ENCODE results near the gene NOS1AP. TPM values are rescaled to one million over a fixed set of nuclear protein-coding genes. Genes with fewer than 3 reads are reported as not detected.
"Not testable (repeated sequence)": the region's sequence is repeated elsewhere in the genome, so short reads cannot be mapped to it uniquely, and the experiment has no call there.

NOS1AP gene
- total RNA-seq, 1 experiment from 2014 or later, result 2.4 TPM

DNA sequence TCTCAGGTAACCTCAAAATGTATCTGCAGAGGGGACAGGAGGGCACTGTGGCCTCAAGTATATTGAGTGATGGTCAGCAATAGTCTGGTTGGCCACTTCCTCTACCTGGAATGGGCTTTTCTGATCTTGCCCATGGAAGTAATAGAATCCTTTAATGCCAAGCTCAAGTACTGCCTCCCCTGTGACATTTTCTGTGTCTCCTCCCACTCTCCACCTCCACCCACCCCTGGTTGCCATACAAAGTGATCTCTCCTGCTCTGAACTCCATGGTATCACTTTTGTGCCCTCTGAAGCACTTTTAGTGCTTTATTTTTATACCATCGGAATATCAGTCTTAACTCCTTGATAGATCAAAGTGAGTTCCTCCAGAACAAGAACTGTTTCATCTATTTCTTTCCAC is 9.2 kb upstream of the NOS1AP start:
- DNase-seq (ENCODE audit: unreplicated experiment), result no peak
- intact Hi-C loops (cut with micrococcal nuclease), result no loop called here
- peaks cover 7% of the 10 kb centered on the region for H3K4me1 Mint-ChIP-seq (ENCODE audit: insufficient read depth, unreplicated experiment)
- no peaks in the 10 kb centered on the region for H3K9me3 Mint-ChIP-seq (ENCODE audit: unreplicated experiment)
- ChIA-PET POLR2A (no interaction called here), CTCF (interaction anchor here (0.6 to 1.6 kb wide), 9 partner anchors 8 to 539 kb away, joined by 3 to 7 read pairs (median 3); no protein-coding TSS in a partner anchor)
- no peaks in the 10 kb centered on the region for H3K27me3 Mint-ChIP-seq (ENCODE audit: insufficient read depth, unreplicated experiment)
- no peaks in the 10 kb centered on the region for H3K36me3 Mint-ChIP-seq (ENCODE audit: insufficient read depth, unreplicated experiment)
- TF ChIP-seq, protein P1, sequence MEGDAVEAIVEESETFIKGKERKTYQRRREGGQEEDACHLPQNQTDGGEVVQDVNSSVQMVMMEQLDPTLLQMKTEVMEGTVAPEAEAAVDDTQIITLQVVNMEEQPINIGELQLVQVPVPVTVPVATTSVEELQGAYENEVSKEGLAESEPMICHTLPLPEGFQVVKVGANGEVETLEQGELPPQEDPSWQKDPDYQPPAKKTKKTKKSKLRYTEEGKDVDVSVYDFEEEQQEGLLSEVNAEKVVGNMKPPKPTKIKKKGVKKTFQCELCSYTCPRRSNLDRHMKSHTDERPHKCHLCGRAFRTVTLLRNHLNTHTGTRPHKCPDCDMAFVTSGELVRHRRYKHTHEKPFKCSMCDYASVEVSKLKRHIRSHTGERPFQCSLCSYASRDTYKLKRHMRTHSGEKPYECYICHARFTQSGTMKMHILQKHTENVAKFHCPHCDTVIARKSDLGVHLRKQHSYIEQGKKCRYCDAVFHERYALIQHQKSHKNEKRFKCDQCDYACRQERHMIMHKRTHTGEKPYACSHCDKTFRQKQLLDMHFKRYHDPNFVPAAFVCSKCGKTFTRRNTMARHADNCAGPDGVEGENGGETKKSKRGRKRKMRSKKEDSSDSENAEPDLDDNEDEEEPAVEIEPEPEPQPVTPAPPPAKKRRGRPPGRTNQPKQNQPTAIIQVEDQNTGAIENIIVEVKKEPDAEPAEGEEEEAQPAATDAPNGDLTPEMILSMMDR (IDR thresholded peaks at IDR 0.05; ENCODE audit: unreplicated experiment), result no peak
- no TSS peak for BruUV-seq (replicated peaks)
- H3K27ac Mint-ChIP-seq (ENCODE audit: low read depth, unreplicated experiment), result no peak overlapping the region
- H3K4me3 Mint-ChIP-seq (ENCODE audit: unreplicated experiment), result no peak overlapping the region

DNA sequence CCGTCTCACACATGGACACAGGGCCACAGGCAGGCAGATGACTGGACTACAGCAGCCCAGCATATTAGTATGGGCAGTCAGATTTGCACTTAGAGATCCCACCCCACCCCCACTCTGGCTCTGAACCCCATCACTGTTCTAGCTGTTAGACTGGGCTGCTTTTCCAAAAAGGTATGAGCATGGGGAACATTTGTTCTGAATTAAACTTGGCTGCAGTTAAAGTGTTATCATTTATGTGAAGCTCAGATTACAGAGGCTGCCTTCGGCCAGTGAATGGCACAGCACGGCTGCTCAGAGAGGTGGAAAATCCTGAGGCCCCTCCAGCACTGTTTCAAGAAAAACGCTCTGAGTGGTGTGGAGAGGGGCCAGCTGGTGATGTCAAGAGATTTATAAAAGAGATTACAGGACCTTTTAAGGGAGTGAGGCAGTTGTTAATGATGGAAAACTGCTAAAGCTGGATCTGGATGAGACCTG is 6.9 kb upstream of the NOS1AP start:
- intact Hi-C loops (cut with micrococcal nuclease), result no loop called here
- Mint-ChIP-seq H3K36me3 (ENCODE audit: insufficient read depth, unreplicated experiment) (no peaks in the 10 kb centered on the region), H3K9me3 (ENCODE audit: unreplicated experiment) (no peaks in the 10 kb centered on the region), H3K27ac (ENCODE audit: low read depth, unreplicated experiment) (no peak overlapping the region), H3K4me1 (ENCODE audit: insufficient read depth, unreplicated experiment) (peaks cover 6% of the 10 kb centered on the region), H3K27me3 (ENCODE audit: insufficient read depth, unreplicated experiment) (no peaks in the 10 kb centered on the region), H3K4me3 (ENCODE audit: unreplicated experiment) (no peak overlapping the region)
- DNase-seq (ENCODE audit: unreplicated experiment), result no peak
- POLR2A ChIA-PET, result interaction anchor here (0.8 kb wide), 1 partner anchor 296 kb away, joined by 3 read pairs; the partner anchor contains the start of gene ATF6
- CTCF ChIA-PET, result interaction anchor here (0.6 to 4.1 kb wide), 11 partner anchors 19 to 356 kb away, joined by 3 to 33 read pairs (median 3); no protein-coding TSS in a partner anchor
- no TSS peak for BruUV-seq (replicated peaks)
- TF ChIP-seq, protein P1 (IDR thresholded peaks at IDR 0.05; ENCODE audit: unreplicated experiment), result no peak

DNA sequence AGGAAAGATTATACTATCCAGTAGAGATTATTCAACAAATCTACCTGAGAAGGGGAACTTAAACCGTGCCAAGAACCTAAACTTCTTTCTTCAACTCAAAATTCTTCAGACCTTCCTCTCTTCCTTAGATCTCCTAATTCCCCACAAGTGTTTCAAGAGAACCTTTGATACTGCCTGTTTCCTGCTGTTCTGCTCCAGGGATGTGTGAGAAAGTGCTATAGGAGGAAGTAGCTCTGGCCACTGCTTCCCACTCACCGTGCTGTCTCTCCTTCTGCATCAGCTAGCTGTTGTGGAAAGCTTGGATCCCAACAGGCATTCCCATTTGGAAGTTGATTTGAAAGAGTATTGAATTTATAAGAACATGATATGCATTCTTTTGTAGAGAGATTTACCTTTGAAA is 4.5 kb upstream of the NOS1AP start:
- TF ChIP-seq, protein P1 (IDR thresholded peaks at IDR 0.05; ENCODE audit: unreplicated experiment), result no peak
- H3K36me3 Mint-ChIP-seq (ENCODE audit: insufficient read depth, unreplicated experiment), result no peaks in the 10 kb centered on the region
- no peak overlapping the region for H3K4me3 Mint-ChIP-seq (ENCODE audit: unreplicated experiment)
- H3K9me3 Mint-ChIP-seq (ENCODE audit: unreplicated experiment), result no peaks in the 10 kb centered on the region
- peaks cover 6% of the 10 kb centered on the region for H3K4me1 Mint-ChIP-seq (ENCODE audit: insufficient read depth, unreplicated experiment)
- intact Hi-C loops (cut with micrococcal nuclease), result no loop called here
- H3K27ac Mint-ChIP-seq (ENCODE audit: low read depth, unreplicated experiment), result no peak overlapping the region
- no peak for DNase-seq (ENCODE audit: unreplicated experiment)
- ChIA-PET POLR2A (no interaction called here), CTCF (interaction anchor here (0.6 to 4.1 kb wide), 8 partner anchors 8 to 325 kb away, joined by 3 to 33 read pairs (median 4); no protein-coding TSS in a partner anchor)
- no TSS peak for BruUV-seq (replicated peaks)
- H3K27me3 Mint-ChIP-seq (ENCODE audit: insufficient read depth, unreplicated experiment), result no peaks in the 10 kb centered on the region

DNA sequence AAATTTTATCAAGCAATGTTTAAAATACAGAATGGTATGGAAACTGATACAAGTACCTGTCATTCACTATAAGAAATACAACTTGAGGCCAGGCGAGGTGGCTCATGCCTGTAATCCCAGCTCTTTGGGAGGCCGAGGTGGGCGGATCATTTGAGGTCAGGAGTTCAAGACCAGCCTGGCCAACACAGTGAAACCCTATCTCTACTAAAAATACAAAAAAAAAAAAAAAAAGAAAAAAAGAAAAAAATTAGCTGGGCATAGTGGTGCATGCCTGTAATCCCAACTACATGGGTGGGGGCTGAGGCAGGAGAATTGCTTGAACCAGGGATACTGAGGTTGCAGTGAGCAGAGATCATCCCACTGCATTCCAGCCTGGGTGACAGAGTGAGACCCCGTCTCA is 2.7 kb upstream of the NOS1AP start:
- H3K27ac Mint-ChIP-seq (ENCODE audit: low read depth, unreplicated experiment); H3K4me3 Mint-ChIP-seq (ENCODE audit: unreplicated experiment); intact Hi-C loops (cut with micrococcal nuclease); BruUV-seq (replicated peaks); H3K27me3 Mint-ChIP-seq (ENCODE audit: insufficient read depth, unreplicated experiment); H3K9me3 Mint-ChIP-seq (ENCODE audit: unreplicated experiment); H3K36me3 Mint-ChIP-seq (ENCODE audit: insufficient read depth, unreplicated experiment); DNase-seq (ENCODE audit: unreplicated experiment): not testable (repeated sequence)
- peaks cover 11% of the 10 kb centered on the region for H3K4me1 Mint-ChIP-seq (ENCODE audit: insufficient read depth, unreplicated experiment)
- POLR2A ChIA-PET, result interaction anchor here (0.5 to 0.8 kb wide), 3 partner anchors 35 to 325 kb away, joined by 3 to 4 read pairs (median 3); no protein-coding TSS in a partner anchor
- CTCF ChIA-PET, result interaction anchor here (0.6 to 1.7 kb wide), 13 partner anchors 9 to 861 kb away, joined by 3 to 10 read pairs (median 4); no protein-coding TSS in a partner anchor
